HG03432 (cell line): Measurements from ENCODE around the gene AQP1.

Source experiments
- ATAC-seq: cut with Tn5 transposase; IDR thresholded peaks from one replicate; pipeline ENCODE4 v1.9.1; 2021; ENCODE audit warnings: mild to moderate bottlenecking, moderate library complexity; ENCODE audit not compliant: unreplicated experiment

Gene AQP1

GRCh38 chr7:30881448-30881847 lies 30.2 kb upstream of the AQP1 start:
- no peak for ATAC-seq

GRCh38 chr7:30884881-30885280 lies 26.8 kb upstream of the AQP1 start:
- ATAC-seq: no peak

- no peak for ATAC-seq
Measured at GRCh38 chr7:30886608-30887011, 25.0 kb upstream of the AQP1 start.

- ATAC-seq: no peak
Measured at GRCh38 chr7:30887464-30887872, 24.2 kb upstream of the AQP1 start.

GRCh38 chr7:30888747-30889146 lies 22.9 kb upstream of the AQP1 start:
- ATAC-seq: no peak

GRCh38 chr7:30890226-30890625 lies 21.4 kb upstream of the AQP1 start:
- ATAC-seq: no peak

- ATAC-seq: no peak
Measured at GRCh38 chr7:30893357-30893756, 18.3 kb upstream of the AQP1 start.

GRCh38 chr7:30894009-30894408 lies 17.6 kb upstream of the AQP1 start:
- no peak for ATAC-seq

- no peak for ATAC-seq
Measured at GRCh38 chr7:30894866-30895605, 16.6 kb upstream of the AQP1 start.

GRCh38 chr7:30896036-30896435 lies 15.6 kb upstream of the AQP1 start:
- ATAC-seq: no peak

- ATAC-seq: no peak
Measured at GRCh38 chr7:30896783-30897637, 14.6 kb upstream of the AQP1 start.

- ATAC-seq: no peak
Measured at GRCh38 chr7:30897770-30898169, 13.9 kb upstream of the AQP1 start.

- ATAC-seq: no peak
Measured at GRCh38 chr7:30898411-30898810, 13.2 kb upstream of the AQP1 start.

GRCh38 chr7:30899066-30899465 lies 12.6 kb upstream of the AQP1 start:
- ATAC-seq: no peak

GRCh38 chr7:30899630-30900029 lies 12.0 kb upstream of the AQP1 start:
- ATAC-seq: no peak

GRCh38 chr7:30900053-30900452 lies 11.6 kb upstream of the AQP1 start:
- no peak for ATAC-seq

- no peak for ATAC-seq
Measured at GRCh38 chr7:30900803-30901362, 10.8 kb upstream of the AQP1 start.

- ATAC-seq: no peak
Measured at GRCh38 chr7:30901856-30902255, 9.8 kb upstream of the AQP1 start.

GRCh38 chr7:30902466-30902865 lies 9.2 kb upstream of the AQP1 start:
- ATAC-seq: no peak

GRCh38 chr7:30903146-30903545 lies 8.5 kb upstream of the AQP1 start:
- no peak for ATAC-seq

GRCh38 chr7:30904561-30904960 lies 7.1 kb upstream of the AQP1 start:
- no peak for ATAC-seq
